Keratinocyte (primary cell): ENCODE data around the gene STUB1.

Experiments used
- CTCF ChIP-seq, 3 experiments: IDR thresholded peaks in 1 of 3; conservative IDR thresholded peaks in 1 of 3; optimal IDR thresholded peaks in 1 of 3; 2 replicates in 2 of 3; 3 replicates in 1 of 3; pipeline versions ENCODE3 to v1.5.1; 2011; ENCODE audit warnings: low read length in 3 of 3, mild to moderate bottlenecking in 3 of 3, moderate library complexity in 2 of 3, control low read depth in 1 of 3, inconsistent platforms in 1 of 3; ENCODE audit not compliant: insufficient read depth in 2 of 3; ENCODE audit errors: extremely low read depth in 1 of 3
- EZH2 ChIP-seq: IDR thresholded peaks from one replicate; pipeline ENCODE4 v1.6.1; 2012; ENCODE audit warnings: inconsistent platforms, mild to moderate bottlenecking, low read length, moderate library complexity

- TF ChIP-seq CTCF (optimal IDR thresholded peaks at IDR 0.05 in 1 of 3, IDR thresholded peaks at IDR 0.05 in 1 of 3, conservative IDR thresholded peaks at IDR 0.05 in 1 of 3; ENCODE audit: extremely low read depth in 1 of 3, insufficient read depth in 2 of 3, low read length in 3 of 3) (no peak), EZH2 (no peak)
Observed at GRCh38 chr16:652454-653305, 27.5 kb upstream of the STUB1 start.
